ELF-1 (cell line): ENCODE measurements around the gene DNTTIP2.
"Not testable (repeated sequence)": the region's sequence is repeated elsewhere in the genome, so short reads cannot be mapped to it uniquely, and the experiment has no call there.

Experiments
- DNase-seq: peaks from one replicate; pipeline ENCODE4 v3.0.0-alpha.2; 2016; ENCODE audit warnings: low read depth, low spot score

The DNTTIP2 gene

GRCh38 chr1:93878889-93879586 is at the start of gene DNTTIP2:
TSS of gene DNTTIP2 (minus strand) at chr1:93879206. CDS start at chr1:93879148, 58 bp downstream.
- peak; percentile 96 for DNase-seq

DNA sequence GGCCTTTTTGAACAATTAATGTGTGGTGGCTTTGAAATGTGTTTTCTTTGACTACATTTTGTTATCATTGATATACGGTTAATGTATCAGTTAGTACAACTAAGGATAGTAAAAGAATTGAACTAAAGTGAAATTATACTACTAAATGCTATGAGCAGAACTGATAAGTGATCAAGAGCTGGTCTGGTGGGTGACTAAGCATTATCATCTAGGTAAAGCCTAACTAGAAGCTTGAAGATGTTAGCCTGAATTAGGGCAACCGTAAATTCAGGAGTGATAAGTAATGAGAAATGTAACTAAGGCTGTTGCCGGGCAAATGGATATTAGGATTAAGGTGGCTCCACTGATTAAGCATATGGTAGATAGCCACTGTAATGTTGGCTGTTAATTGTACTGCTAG is 46.2 kb upstream of the DNTTIP2 start:
- no peak for DNase-seq

GRCh38 chr1:93919780-93920179 is 40.8 kb upstream of the DNTTIP2 start:
- DNase-seq, result no peak

DNA sequence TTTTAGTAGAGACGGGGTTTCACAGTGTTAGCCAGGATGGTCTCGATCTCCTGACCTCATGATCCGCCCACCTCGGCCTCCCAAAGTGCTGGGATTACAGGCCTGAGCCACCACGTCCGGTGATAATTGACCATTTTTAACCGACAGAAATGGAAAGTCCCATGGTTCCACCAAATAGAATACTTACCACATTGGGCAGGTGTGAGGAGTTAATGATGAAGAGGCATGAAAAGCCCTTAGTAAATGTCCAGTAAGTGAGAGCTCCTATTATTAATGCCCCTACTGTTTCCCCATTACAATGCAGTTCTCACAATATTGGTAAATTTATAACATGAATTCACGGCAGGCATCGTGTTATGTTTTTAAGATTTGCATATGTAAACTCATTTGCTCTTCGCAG is 38.3 kb upstream of the DNTTIP2 start:
- DNase-seq, result no peak

DNA sequence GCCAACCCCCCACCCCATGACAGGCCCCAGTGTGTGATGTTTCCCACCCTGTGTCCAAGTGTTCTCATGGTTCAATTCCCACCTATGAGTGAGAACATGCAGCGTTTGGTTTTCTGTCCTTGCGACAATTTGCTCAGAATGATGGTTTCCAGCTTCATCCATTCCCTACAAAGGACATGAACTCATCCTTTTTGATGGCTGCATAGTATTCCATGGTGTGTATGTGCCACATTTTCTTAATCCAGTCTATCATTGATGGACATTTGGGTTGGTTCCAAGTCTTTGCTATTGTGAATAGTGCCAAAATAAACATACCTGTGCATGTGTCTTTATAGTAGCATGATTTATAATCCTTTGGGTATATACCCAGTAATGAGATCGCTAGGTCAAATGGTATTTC is 31.9 kb upstream of the DNTTIP2 start:
- DNase-seq, result not testable (repeated sequence)

DNA sequence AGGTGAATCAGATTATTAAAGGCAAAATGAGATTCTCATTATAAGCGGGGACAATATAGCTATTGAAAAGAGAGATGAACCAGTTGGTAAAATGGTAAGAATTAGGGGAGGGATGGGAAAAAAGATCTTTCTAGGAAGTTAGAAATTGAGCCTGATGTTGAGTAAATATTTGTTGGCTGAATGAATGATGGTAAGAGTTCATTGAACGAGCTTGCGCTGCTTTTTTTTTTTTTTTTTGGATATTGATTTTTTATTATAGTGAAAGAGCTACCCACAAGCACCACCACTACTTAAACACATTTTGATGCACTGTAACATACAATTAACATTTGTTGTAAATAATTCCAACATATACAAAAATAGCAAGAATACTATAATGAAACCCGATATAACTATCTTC is 31.3 kb upstream of the DNTTIP2 start:
- no peak for DNase-seq

DNA sequence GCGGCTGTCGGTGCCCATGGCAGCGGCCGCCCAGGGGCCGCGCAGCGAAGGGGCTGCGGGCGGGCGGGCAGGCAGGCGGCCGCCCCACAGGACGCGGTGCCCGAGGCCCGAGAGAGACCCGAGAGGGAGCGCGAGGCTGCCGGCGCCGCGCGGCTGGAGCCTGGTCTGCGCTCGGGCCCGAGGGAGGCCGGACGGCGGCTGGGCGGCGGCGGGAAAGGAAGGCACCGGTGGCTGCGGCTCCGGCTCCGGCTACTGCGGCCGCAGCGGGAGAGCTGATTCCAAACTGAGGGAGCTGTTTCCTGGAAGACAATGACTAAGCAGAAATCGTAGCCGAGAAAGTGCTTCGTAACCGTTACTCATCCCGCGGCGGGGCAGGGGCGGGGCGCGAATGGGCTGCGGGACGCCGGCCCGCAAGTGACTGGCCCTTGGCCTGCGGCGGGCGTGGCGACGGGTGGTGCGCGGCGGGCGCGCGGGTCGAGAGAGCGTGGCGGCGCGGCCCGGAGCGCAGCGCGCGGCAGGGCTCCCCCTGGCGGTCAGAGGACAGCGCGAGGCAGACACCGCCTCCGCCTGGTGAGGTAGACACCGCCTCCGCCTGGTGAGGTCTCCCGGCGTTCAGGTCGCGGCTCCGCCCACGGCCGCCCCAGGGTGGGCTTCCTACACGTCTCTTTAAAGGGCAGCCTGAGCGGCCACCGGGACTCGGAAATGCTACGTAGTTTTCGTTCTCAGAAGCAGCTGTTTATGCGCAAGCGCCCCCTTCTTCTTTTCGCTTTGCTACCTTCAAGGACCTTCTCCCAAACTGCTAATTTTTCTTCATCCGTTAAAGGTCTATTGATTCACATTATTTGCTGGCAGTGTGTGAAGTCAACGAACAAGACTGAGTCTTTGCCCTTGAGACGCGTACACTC is 30.4 kb upstream of the DNTTIP2 start, which contains the start of gene GCLM:
Gene GCLM, minus strand, starts transcription at position 285 of the 905 bp plus-strand sequence. Its CDS starts 267 bp downstream, at position 18.
- peak; percentile 96 for DNase-seq

DNA sequence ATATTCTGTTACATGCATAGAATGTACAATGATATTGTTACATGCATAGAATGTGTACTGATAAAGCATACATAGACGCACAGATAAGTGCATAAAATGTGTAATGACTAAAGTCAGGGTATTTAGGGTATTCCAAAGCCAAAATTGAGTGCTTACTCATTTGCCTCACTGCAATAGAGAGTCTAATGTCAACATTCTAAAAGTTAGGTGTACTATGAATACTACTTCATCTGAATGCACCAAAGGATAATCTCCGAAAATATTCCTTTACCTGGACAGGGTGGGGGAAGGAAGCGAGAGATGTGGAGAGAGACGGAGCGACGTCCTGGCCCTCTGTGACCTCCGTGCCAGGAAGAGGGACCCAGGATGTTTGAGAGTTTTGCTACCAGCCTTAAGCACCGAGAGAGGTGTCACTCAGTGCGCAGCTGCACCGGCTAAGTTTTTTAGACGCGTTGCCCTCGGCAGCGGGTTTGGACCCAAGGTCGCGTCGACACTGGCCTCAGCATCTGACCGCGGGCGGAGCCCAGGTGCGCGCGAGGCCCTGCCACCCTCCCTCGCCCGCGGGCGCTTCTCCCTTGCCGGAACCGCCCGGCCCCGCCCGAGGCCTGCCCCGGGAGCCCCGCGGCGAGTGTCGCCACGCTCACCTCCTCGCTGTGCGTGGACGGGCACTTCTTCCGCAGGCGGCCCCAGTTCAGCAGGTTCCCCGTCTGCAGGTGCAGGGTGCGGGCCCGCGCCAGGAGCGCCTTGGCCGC is 29.6 kb upstream of the DNTTIP2 start:
- peak; percentile 50 for DNase-seq

DNA sequence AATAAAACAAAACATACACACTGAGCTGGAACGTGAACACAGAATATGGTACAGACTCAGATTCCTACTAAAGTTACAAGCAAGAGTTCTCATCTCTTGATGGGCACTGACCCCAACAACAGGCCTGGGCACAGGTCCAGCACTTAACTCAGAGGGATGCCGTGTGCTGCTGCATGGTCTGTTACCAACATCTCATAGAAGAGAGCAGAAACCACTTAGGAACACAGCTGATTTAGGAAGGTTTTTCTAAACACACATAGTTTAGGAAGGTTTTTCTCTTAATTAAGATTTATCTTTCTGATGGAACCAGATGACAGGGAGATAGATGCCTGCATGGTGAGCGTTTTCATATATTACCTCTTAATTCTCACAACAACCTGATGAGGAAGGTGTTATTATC is 28.7 kb upstream of the DNTTIP2 start:
- DNase-seq, result no peak

DNA sequence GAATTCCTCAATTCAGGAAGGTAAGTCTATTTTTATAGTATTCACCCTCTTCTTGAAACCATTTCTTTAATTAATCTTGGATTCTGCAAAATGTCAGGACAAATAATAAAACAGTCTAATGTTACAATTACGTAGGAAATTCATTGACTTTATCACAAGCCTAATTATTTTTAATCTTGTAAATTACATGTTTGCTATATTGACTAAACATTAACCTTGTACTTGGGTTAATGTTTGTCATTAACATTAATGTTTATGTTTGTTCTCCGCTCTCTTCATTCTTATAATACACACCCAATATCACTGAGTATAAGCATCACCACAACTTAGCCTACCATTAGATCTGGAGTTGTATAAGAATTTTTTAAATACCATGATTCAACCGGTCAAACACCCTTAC is 27.5 kb upstream of the DNTTIP2 start:
- no peak for DNase-seq

GRCh38 chr1:93905734-93906133 is 26.7 kb upstream of the DNTTIP2 start:
- DNase-seq, result no peak

- DNase-seq, result no peak
Measured at GRCh38 chr1:93905051-93905450, 26.0 kb upstream of the DNTTIP2 start.

DNA sequence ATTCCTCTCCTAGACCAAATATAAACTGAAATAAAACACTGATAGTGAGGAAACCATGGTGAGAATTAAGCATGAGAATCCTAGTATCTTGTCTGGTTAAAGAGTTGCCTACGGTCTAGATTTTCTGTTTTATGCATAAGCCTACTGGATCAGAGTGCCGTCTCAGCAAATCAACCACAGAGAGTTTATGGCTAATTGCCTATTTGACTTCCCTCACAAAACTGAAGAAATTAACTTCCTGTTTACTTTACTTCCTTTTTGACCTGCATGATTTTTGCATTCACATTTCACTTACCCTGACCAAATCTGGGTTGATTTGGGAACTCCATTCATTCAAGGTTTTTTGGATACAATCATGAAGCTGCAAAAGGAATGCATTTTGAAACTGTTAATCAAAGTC is 25.2 kb upstream of the DNTTIP2 start:
- DNase-seq, result no peak

DNA sequence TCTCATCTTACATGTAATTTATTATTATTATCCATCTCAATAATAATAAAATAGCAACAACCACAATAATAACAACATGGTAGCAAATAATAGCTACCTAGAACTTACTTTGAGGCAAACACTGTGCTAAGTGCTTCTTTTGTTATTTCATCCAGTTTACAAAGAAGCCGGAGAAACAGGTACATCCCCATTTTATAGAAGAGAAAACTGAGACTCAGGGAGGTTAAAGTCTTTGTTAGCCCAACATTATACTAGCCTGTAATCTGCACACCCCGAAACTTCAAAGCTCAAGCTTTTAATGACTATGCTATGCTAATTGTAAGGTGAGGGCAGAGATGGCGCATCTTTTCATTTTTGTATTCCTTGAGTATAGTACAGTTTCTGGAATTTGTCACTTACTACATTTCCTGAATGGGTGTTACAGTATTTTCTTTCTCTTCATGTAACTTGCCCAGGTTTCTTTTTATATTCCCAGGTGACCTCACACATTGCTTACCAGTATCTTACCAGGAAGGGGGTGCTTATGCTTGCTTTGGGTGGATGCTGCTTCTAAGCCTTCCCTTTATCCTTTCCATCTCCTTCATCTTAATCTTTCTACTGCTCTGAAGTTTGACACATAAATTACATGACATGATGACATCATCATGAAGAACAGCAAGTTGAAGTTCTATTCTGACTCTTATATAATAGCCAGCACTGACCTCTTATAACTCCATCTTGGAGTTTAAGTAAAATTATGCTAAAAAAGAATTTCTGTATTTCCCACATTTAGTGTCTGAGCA is 21.9 kb upstream of the DNTTIP2 start:
- no peak for DNase-seq

DNA sequence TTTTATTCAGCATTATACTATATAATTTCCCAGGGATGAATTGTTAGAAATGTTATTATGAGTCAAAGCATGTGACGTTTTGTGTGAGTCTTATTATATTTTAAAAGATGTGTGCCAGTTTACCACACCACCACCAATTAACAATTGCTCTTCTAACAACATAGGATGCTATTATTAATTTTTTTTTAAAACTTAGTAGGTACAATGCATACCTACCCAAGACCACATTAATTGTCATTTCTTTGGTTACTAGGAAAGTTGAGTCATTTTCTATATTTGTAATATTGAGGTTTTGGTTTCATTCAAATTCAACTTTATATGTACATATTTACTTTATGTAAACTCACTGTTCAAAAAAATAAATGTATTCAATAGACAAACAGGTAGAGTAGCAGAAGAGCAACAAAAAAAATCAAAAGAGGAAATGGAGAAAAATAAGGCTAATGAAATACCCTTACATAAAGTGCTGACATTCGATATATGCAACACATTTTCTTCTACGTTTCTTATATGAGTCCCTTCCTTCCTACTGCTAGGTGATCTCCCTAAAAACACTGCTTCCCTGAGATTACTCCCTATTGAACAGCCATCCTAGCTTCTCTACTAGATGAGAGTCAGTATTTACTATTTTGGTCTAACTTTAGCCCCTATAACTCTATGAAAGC is 20.7 kb upstream of the DNTTIP2 start:
- no peak for DNase-seq

GRCh38 chr1:93888900-93889299 is 9.9 kb upstream of the DNTTIP2 start:
- no peak for DNase-seq

GRCh38 chr1:93882269-93882668 is 3.3 kb upstream of the DNTTIP2 start:
- DNase-seq, result no peak

- no peak for DNase-seq
Measured at GRCh38 chr1:93880731-93881130, 1.7 kb upstream of the DNTTIP2 start.

- peak; percentile 48 for DNase-seq
Measured at GRCh38 chr1:93878501-93878888, 511 bp downstream of the DNTTIP2 start.

DNA sequence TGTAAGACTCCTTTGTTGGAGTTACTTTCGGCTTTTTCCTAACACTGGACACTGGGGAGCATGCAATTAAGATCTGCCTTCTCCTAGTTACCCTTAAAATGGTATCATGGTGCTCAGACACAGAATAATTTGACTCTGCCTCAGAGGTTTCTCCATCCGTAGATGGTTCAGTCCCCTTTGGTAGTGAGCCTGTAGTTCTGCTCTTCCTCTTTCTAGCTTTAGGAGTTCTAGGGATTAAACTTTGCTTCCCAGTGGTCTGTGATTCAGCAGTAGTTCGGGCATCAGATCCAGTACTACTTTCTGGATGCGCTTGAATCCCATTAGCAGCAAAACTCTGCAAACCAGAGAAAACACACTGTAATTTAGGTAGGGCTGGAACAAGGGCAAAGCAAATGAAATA is 1.5 kb downstream of the DNTTIP2 start:
- no peak for DNase-seq

DNA sequence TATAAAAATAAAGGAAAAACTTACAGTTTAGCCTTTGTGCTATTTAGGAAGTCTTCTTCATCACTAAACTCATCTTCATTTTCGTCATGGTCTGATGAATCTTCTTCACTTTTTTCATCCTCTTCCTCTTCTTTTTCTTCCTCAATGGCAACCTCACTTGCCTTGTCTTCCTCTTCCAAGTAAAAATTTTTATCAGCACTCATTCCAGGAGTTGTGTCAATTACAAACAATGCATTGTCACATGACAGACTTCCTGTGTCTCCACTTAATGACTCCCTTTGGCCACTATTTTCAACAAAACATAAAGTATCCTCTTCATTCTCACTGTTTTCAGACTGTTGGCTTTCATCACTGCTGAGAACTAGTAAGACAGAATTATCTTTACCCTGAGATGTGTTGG is 2.8 kb downstream of the DNTTIP2 start:
- no peak for DNase-seq
